ENCODE data around the gene WDHD1.

WDHD1 gene

DNA sequence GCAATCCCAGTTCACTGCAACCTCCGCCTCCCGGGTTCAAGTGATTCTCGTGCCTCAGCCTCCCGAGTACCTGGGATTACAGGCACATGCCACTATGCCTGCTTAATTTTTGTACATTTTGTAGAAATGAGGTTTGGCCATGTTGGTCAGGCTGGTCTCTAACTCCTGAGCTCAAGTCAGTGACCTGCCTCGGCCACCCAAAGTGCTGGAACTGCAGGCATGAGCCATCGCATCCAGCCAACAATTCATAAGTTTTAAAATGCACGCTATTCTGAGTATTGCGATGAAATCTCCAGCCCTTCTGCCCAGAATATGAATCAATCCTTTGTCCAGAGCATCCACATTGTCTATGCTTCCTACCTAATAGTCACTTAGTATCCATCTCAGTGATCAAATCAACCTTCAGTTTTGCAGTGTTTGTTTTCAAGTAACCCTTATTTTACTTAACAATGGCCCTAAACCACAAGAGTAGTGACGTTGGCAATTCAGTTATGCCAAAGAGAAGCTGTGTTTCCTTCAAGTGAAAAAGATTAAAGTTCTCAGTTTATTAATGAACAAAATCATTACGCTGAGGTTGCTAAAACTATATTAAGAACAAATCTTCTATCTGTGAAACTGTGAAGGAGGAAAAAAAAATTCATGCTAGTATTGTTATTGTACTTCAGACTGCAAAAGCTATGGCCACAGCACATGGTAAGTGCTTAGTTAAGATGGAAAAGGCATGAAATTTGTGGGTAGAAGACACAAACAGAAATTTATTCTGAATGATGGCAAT is 135.2 kb downstream of the WDHD1 start:
- Histone ChIP-seq H3K79me2 (ENCODE audit: insufficient read depth, low read depth) (no peaks in the 10 kb centered on the region), H3K4me1 (ENCODE audit: low read depth, poor library complexity, severe bottlenecking) (peaks cover 16% of the 10 kb centered on the region), H2AFZ (ENCODE audit: low read depth) (no peak overlapping the region), H3K27ac (no peak overlapping the region), H3K4me3 (IDR thresholded peaks at IDR 0.05; ENCODE audit: insufficient read depth, low read depth, low read length) (no peak overlapping the region), H3K36me3 (ENCODE audit: insufficient read depth) (no peaks in the 10 kb centered on the region), H3K27me3 (ENCODE audit: insufficient read depth, low read depth) (no peaks in the 10 kb centered on the region), H3K4me2 (no peak overlapping the region), H4K20me1 (ENCODE audit: insufficient read depth) (no peaks in the 10 kb centered on the region), H3K9ac (no peak overlapping the region)
- TF ChIP-seq, protein P1, sequence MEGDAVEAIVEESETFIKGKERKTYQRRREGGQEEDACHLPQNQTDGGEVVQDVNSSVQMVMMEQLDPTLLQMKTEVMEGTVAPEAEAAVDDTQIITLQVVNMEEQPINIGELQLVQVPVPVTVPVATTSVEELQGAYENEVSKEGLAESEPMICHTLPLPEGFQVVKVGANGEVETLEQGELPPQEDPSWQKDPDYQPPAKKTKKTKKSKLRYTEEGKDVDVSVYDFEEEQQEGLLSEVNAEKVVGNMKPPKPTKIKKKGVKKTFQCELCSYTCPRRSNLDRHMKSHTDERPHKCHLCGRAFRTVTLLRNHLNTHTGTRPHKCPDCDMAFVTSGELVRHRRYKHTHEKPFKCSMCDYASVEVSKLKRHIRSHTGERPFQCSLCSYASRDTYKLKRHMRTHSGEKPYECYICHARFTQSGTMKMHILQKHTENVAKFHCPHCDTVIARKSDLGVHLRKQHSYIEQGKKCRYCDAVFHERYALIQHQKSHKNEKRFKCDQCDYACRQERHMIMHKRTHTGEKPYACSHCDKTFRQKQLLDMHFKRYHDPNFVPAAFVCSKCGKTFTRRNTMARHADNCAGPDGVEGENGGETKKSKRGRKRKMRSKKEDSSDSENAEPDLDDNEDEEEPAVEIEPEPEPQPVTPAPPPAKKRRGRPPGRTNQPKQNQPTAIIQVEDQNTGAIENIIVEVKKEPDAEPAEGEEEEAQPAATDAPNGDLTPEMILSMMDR (conservative IDR thresholded peaks at IDR 0.05; ENCODE audit: low read depth, low read length): no peak

DNA sequence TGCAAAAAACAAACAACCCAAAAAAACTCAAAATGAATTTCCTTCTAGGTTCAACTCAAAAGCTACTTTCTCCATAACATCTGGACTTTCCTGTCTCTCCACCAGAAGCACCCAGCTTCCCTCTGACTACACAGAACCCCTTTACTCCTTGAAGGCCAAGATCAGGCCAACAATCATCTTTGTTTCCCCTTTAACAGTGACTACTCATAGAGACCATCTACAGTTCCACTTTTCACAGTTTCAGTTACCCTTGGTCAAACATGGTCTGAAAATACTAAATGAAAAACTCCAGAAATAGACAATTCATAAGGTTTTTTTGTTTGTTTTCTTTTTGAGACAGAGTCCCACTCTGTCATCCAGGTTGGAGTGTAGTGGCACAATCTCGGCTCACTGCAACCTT is 136.1 kb downstream of the WDHD1 start:
- no peak overlapping the region for H2AFZ ChIP-seq (ENCODE audit: low read depth)
- no peaks in the 10 kb centered on the region for H3K36me3 ChIP-seq (ENCODE audit: insufficient read depth)
- no peak overlapping the region for H3K27ac ChIP-seq
- H3K9ac ChIP-seq: no peak overlapping the region
- no peak overlapping the region for H3K4me2 ChIP-seq
- no peak overlapping the region for H3K4me3 ChIP-seq (IDR thresholded peaks at IDR 0.05; ENCODE audit: insufficient read depth, low read depth, low read length)
- no peaks in the 10 kb centered on the region for H3K27me3 ChIP-seq (ENCODE audit: insufficient read depth, low read depth)
- TF ChIP-seq, protein P1 (conservative IDR thresholded peaks at IDR 0.05; ENCODE audit: low read depth, low read length): no peak
- no peaks in the 10 kb centered on the region for H3K79me2 ChIP-seq (ENCODE audit: insufficient read depth, low read depth)
- no peaks in the 10 kb centered on the region for H4K20me1 ChIP-seq (ENCODE audit: insufficient read depth)
- H3K4me1 ChIP-seq (ENCODE audit: low read depth, poor library complexity, severe bottlenecking): peaks cover 16% of the 10 kb centered on the region

DNA sequence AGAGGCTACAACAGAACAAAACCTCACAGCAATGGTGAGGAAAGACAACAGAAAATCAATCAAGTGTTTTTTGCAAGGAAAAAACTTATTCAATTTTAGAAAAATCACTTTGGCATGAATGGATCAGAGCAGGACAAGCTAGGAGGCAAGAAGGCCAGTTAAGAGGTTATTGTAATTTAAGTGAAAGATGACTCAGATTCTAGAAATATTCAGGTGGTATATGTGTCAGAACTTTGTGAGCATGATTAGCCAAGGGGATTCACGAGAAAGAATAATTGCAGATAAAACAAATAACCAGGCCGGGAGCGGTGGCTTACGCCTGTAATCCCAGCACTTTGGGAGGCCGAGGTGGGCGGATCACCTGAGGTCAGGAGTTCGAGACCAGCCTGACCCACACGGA is 137.0 kb downstream of the WDHD1 start:
- H3K4me1 ChIP-seq (ENCODE audit: low read depth, poor library complexity, severe bottlenecking): peaks cover 16% of the 10 kb centered on the region
- H3K27me3 ChIP-seq (ENCODE audit: insufficient read depth, low read depth): no peaks in the 10 kb centered on the region
- no peaks in the 10 kb centered on the region for H4K20me1 ChIP-seq (ENCODE audit: insufficient read depth)
- H3K4me3 ChIP-seq (IDR thresholded peaks at IDR 0.05; ENCODE audit: insufficient read depth, low read depth, low read length): no peak overlapping the region
- H3K9ac ChIP-seq: no peak overlapping the region
- H3K4me2 ChIP-seq: no peak overlapping the region
- TF ChIP-seq, protein P1 (conservative IDR thresholded peaks at IDR 0.05; ENCODE audit: low read depth, low read length): no peak
- H3K36me3 ChIP-seq (ENCODE audit: insufficient read depth): no peaks in the 10 kb centered on the region
- no peaks in the 10 kb centered on the region for H3K79me2 ChIP-seq (ENCODE audit: insufficient read depth, low read depth)
- no peak overlapping the region for H3K27ac ChIP-seq
- H2AFZ ChIP-seq (ENCODE audit: low read depth): no peak overlapping the region
